Neural progenitor cell (in vitro differentiated cells): ENCODE measurements around the gene ACAP2. TPM values are rescaled to one million over a fixed set of nuclear protein-coding genes. Genes with fewer than 3 reads are reported as not detected.
A peak's percentile ranks its signal among the peaks of the same experiment; 100 is the strongest.
"Not testable (repeated sequence)": the region's sequence is repeated elsewhere in the genome, so short reads cannot be mapped to it uniquely, and the experiment has no call there.

Experiments used
- DNase-seq: peaks from one replicate; pipeline ENCODE4 v3.0.0-alpha.2; 2016; ENCODE audit warnings: low spot score
- H2AFZ ChIP-seq: fragments of 200-600 bp; sonication (generic); replicated peaks from 2 replicates; pipeline ENCODE4 v1.6.1; 2016; ENCODE audit warnings: antibody characterized with exemption
- H3F3A ChIP-seq: fragments of 200-600 bp; sonication (generic); 2 replicates; pipeline ENCODE4 v1.6.1; 2016; ENCODE audit warnings: antibody characterized with exemption, low read depth
- H3K27ac ChIP-seq: fragments of 200-600 bp; sonication (generic); 2 replicates; pipeline ENCODE4 v1.5.1; 2016; ENCODE audit warnings: mild to moderate bottlenecking
- H3K27me3 ChIP-seq: fragments of 200-600 bp; sonication (generic); 2 replicates; pipeline ENCODE4 v1.6.1; 2016; ENCODE audit warnings: mild to moderate bottlenecking, moderate library complexity
- H3K36me3 ChIP-seq: fragments of 200-600 bp; sonication (generic); 2 replicates; pipeline ENCODE4 v1.5.1; 2016
- H3K4me1 ChIP-seq: fragments of 200-600 bp; sonication (generic); 2 replicates; pipeline ENCODE4 v1.6.1; 2016; ENCODE audit warnings: mixed run types
- H3K4me2 ChIP-seq: fragments of 200-600 bp; sonication (generic); 2 replicates; pipeline ENCODE4 v1.6.1; 2016
- H3K4me3 ChIP-seq: fragments of 200-600 bp; sonication (generic); 2 replicates; pipeline ENCODE4 v1.5.1; 2016
- H3K79me2 ChIP-seq: fragments of 200-600 bp; sonication (generic); 2 replicates; pipeline ENCODE4 v1.6.1; 2016; ENCODE audit warnings: low read depth
- H3K9ac ChIP-seq: fragments of 200-600 bp; sonication (generic); 2 replicates; pipeline ENCODE4 v1.6.1; 2016
- H3K9me3 ChIP-seq: fragments of 200-600 bp; sonication (generic); 2 replicates; pipeline ENCODE4 v1.5.1; 2016; ENCODE audit warnings: low read depth
- H4K20me1 ChIP-seq: fragments of 200-600 bp; sonication (generic); 2 replicates; pipeline ENCODE4 v1.6.1; 2016; ENCODE audit warnings: low read depth
- H3K27ac Mint-ChIP-seq: 3 replicates; pipeline ENCODE4 v1.8.0; 2021; ENCODE audit warnings: mixed read lengths
- H3K27me3 Mint-ChIP-seq: 2 replicates; pipeline ENCODE4 v1.8.0; 2022; ENCODE audit warnings: low read depth, mild to moderate bottlenecking, inconsistent platforms, moderate library complexity, mixed read lengths; ENCODE audit not compliant: insufficient read depth
- H3K36me3 Mint-ChIP-seq: 3 replicates; pipeline ENCODE4 v1.8.0; 2021; ENCODE audit warnings: mixed read lengths
- H3K4me1 Mint-ChIP-seq: 3 replicates; pipeline ENCODE4 v1.8.0; 2021; ENCODE audit warnings: mixed read lengths
- H3K4me3 Mint-ChIP-seq: 3 replicates; pipeline ENCODE4 v1.8.0; 2021; ENCODE audit warnings: mild to moderate bottlenecking, moderate library complexity, mixed read lengths
- H3K9me3 Mint-ChIP-seq: 3 replicates; pipeline ENCODE4 v1.8.0; 2020; ENCODE audit warnings: mixed read lengths
- EZH2 ChIP-seq: fragments of 200-600 bp; sonication (generic); IDR thresholded peaks from 2 replicates; pipeline ENCODE4 v1.6.1; 2017; ENCODE audit warnings: antibody characterized with exemption, mild to moderate bottlenecking, moderate library complexity
- EZH2phosphoT487 ChIP-seq: fragments of 200-600 bp; sonication (generic); IDR thresholded peaks from 2 replicates; pipeline ENCODE4 v1.6.1; 2017; ENCODE audit warnings: antibody characterized with exemption
- total RNA-seq: library from RNA; depleted of rRNA; stranded (reverse); fragments of >200 nt; gene quantifications from 2 replicates; pipeline ENCODE4 v1.2.3, GENCODE V29; 2015; ENCODE audit warnings: low replicate concordance
- TF ChIP-seq, protein P1 (sequence below): fragments of 200-600 bp; sonication (generic); IDR thresholded peaks from 2 replicates; pipeline ENCODE4 v1.5.1; 2017; ENCODE audit warnings: antibody characterized with exemption, mild to moderate bottlenecking

The ACAP2 gene
- total RNA-seq, 1 donor from 2014 or later, result 68.4 TPM

DNA sequence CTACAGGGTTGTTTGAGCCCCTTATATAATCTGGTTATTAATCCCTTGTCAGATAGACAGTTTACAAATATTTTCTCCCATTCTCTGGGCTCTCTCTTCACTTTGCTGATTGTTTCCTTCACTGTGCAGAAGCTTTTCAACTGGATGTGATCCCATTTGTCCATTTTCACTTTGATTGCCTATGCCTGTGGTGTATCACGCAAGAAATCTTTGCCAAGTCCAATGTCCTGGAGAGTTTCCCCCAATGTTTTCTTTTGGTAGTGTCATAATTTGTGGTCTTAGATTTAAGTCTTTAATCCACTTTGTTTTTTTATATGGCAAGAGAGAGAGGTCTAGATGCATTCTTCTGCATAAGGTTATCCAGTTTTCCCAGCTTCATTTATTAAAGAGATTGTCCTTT, 212.6 kb downstream of the ACAP2 start:
- no peaks in the 10 kb centered on the region for H3K9me3 ChIP-seq
- H3K9ac ChIP-seq, result no peak overlapping the region
- TF ChIP-seq EZH2phosphoT487, result no peak
- TF ChIP-seq EZH2, result no peak
- TF ChIP-seq, protein P1, sequence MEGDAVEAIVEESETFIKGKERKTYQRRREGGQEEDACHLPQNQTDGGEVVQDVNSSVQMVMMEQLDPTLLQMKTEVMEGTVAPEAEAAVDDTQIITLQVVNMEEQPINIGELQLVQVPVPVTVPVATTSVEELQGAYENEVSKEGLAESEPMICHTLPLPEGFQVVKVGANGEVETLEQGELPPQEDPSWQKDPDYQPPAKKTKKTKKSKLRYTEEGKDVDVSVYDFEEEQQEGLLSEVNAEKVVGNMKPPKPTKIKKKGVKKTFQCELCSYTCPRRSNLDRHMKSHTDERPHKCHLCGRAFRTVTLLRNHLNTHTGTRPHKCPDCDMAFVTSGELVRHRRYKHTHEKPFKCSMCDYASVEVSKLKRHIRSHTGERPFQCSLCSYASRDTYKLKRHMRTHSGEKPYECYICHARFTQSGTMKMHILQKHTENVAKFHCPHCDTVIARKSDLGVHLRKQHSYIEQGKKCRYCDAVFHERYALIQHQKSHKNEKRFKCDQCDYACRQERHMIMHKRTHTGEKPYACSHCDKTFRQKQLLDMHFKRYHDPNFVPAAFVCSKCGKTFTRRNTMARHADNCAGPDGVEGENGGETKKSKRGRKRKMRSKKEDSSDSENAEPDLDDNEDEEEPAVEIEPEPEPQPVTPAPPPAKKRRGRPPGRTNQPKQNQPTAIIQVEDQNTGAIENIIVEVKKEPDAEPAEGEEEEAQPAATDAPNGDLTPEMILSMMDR, result no peak
- no peaks in the 10 kb centered on the region for H3K36me3 ChIP-seq
- H3K27me3 ChIP-seq, result no peaks in the 10 kb centered on the region
- no peaks in the 10 kb centered on the region for H3K4me1 ChIP-seq
- H3K79me2 ChIP-seq, result no peaks in the 10 kb centered on the region
- DNase-seq, result no peak
- H3K4me3 ChIP-seq, result no peak overlapping the region
- H3K27ac ChIP-seq, result no peak overlapping the region
- peaks cover 18% of the 10 kb centered on the region for H3K36me3 Mint-ChIP-seq
- no peaks in the 10 kb centered on the region for H3F3A ChIP-seq
- H3K27ac Mint-ChIP-seq, result no peak overlapping the region
- no peak overlapping the region for H2AFZ ChIP-seq
- H4K20me1 ChIP-seq, result no peaks in the 10 kb centered on the region
- peaks cover 11% of the 10 kb centered on the region for H3K4me1 Mint-ChIP-seq
- no peak overlapping the region for H3K4me2 ChIP-seq
- H3K27me3 Mint-ChIP-seq, result no peaks in the 10 kb centered on the region
- no peak overlapping the region for H3K4me3 Mint-ChIP-seq
- peaks cover 20% of the 10 kb centered on the region for H3K9me3 Mint-ChIP-seq

- not testable (repeated sequence) for H3F3A ChIP-seq, H3K9ac ChIP-seq, H3K9me3 ChIP-seq, H3K27ac Mint-ChIP-seq, H3K4me3 Mint-ChIP-seq, H3K27me3 ChIP-seq, H3K4me2 ChIP-seq, H3K4me3 ChIP-seq, H3K36me3 ChIP-seq, H3K79me2 ChIP-seq, H4K20me1 ChIP-seq, H3K27me3 Mint-ChIP-seq, H3K27ac ChIP-seq, H2AFZ ChIP-seq, H3K4me1 ChIP-seq, DNase-seq
- H3K9me3 Mint-ChIP-seq, result peaks cover 13% of the 10 kb centered on the region
- H3K36me3 Mint-ChIP-seq, result peaks cover 13% of the 10 kb centered on the region
- peaks cover 15% of the 10 kb centered on the region for H3K4me1 Mint-ChIP-seq
Measured at GRCh38 chr3:195228886-195229285, 213.9 kb downstream of the ACAP2 start.

- no peaks in the 10 kb centered on the region for H4K20me1 ChIP-seq
- no peaks in the 10 kb centered on the region for H3K27me3 ChIP-seq
- Mint-ChIP-seq H3K4me3 (no peak overlapping the region), H3K36me3 (peaks cover 11% of the 10 kb centered on the region), H3K4me1 (peaks cover 15% of the 10 kb centered on the region), H3K27ac (peak overlapping the region; percentile 53), H3K27me3 (no peaks in the 10 kb centered on the region), H3K9me3 (peaks cover 9% of the 10 kb centered on the region)
- H3K9ac ChIP-seq, result no peak overlapping the region
- no peak overlapping the region for H3K4me2 ChIP-seq
- H2AFZ ChIP-seq, result no peak overlapping the region
- TF ChIP-seq EZH2phosphoT487 (no peak), EZH2 (no peak)
- TF ChIP-seq, protein P1, result no peak
- no peaks in the 10 kb centered on the region for H3K9me3 ChIP-seq
- H3K36me3 ChIP-seq, result no peaks in the 10 kb centered on the region
- DNase-seq, result no peak
- no peaks in the 10 kb centered on the region for H3K79me2 ChIP-seq
- no peaks in the 10 kb centered on the region for H3F3A ChIP-seq
- H3K4me3 ChIP-seq, result no peak overlapping the region
- no peak overlapping the region for H3K27ac ChIP-seq
- H3K4me1 ChIP-seq, result no peaks in the 10 kb centered on the region
Measured at GRCh38 chr3:195227871-195228270, 214.9 kb downstream of the ACAP2 start.

DNA sequence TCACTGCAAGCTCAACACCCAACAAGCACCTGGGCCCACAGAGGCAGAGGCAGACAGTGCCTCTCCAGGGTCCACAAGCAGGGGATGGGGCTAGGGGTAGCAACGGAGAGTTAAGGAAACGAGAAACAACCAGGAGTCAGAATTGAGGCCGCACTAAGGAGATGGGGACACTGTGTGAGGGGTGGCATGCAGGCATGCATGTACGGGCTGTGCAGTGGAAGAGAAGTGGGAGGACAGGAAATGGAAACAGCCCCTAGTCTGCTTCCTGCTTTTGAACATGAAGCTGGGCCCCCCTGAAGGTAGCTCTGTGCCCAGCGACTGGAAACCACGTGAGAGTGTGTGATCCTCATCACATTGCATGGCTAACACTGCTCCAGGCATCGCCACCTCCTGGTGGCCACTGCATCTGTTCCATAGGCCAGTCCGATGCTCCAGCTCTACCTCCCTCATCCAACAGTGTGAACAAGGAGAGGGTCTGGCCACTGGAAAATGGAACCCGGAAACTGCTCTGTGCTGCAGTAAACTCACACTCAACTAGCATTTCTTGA, 215.8 kb downstream of the ACAP2 start:
- H3K4me3 Mint-ChIP-seq, result no peak overlapping the region
- Histone ChIP-seq H3K9ac (no peak overlapping the region), H3K9me3 (no peaks in the 10 kb centered on the region), H3K79me2 (no peaks in the 10 kb centered on the region), H3K27me3 (no peaks in the 10 kb centered on the region), H3F3A (no peaks in the 10 kb centered on the region), H3K4me3 (no peak overlapping the region), H2AFZ (no peak overlapping the region), H4K20me1 (no peaks in the 10 kb centered on the region), H3K4me1 (no peaks in the 10 kb centered on the region), H3K4me2 (no peak overlapping the region), H3K36me3 (no peaks in the 10 kb centered on the region), H3K27ac (no peak overlapping the region)
- H3K36me3 Mint-ChIP-seq, result peaks cover 8% of the 10 kb centered on the region
- TF ChIP-seq, protein P1, result peak; percentile 47
- no peak for TF ChIP-seq EZH2phosphoT487
- peak overlapping the region; percentile 22 for H3K27ac Mint-ChIP-seq
- H3K27me3 Mint-ChIP-seq, result no peaks in the 10 kb centered on the region
- peaks cover 15% of the 10 kb centered on the region for H3K4me1 Mint-ChIP-seq
- DNase-seq, result peak; percentile 48
- peaks cover 3% of the 10 kb centered on the region for H3K9me3 Mint-ChIP-seq
